ENCODE data around the gene SOD3.

Gene SOD3

GRCh38 chr4:24794916-24795665 is at the start of gene SOD3:
SOD3 (plus strand) TSS chr4:24795573; CDS start chr4:24799522, 3,949 bp downstream.
- Histone ChIP-seq H3K9me3 (ENCODE audit: control insufficient read depth in 1 of 2, low read length in 2 of 2) (no peaks in the 10 kb centered on the region), H3K36me3 (ENCODE audit: control insufficient read depth in 1 of 2, insufficient read depth in 2 of 2, low read length in 2 of 2) (peaks cover 0 to 3% of the 10 kb centered on the region in 2 donors), H3K27ac (ENCODE audit: low read length) (peak within 1 kb of the TSS; percentile 97), H3K4me1 (ENCODE audit: control insufficient read depth in 1 of 2, insufficient read depth in 2 of 2, low read length in 2 of 2) (peaks cover 3 to 19% of the 10 kb centered on the region in 2 donors), H3K27me3 (ENCODE audit: low read depth, low read length) (peaks cover 12% of the 10 kb centered on the region), H3K4me3 (ENCODE audit: low read depth in 1 of 2, low read length in 2 of 2) (peak within 1 kb of the TSS; percentile 59 to 66)

GRCh38 chr4:24747234-24747975 is 48.0 kb upstream of the SOD3 start:
- Histone ChIP-seq H3K4me1 (ENCODE audit: control insufficient read depth in 1 of 2, insufficient read depth in 2 of 2, low read length in 2 of 2) (no peaks in the 10 kb centered on the region), H3K27ac (ENCODE audit: low read length) (no peak overlapping the region), H3K4me3 (ENCODE audit: low read depth in 1 of 2, low read length in 2 of 2) (no peak overlapping the region), H3K27me3 (ENCODE audit: low read depth, low read length) (no peaks in the 10 kb centered on the region), H3K9me3 (ENCODE audit: control insufficient read depth in 1 of 2, low read length in 2 of 2) (no peaks in the 10 kb centered on the region), H3K36me3 (ENCODE audit: control insufficient read depth in 1 of 2, insufficient read depth in 2 of 2, low read length in 2 of 2) (no peaks in the 10 kb centered on the region)

GRCh38 chr4:24748023-24748422 is 47.4 kb upstream of the SOD3 start:
- Histone ChIP-seq H3K27ac (ENCODE audit: low read length) (no peak overlapping the region), H3K4me3 (ENCODE audit: low read depth in 1 of 2, low read length in 2 of 2) (no peak overlapping the region), H3K27me3 (ENCODE audit: low read depth, low read length) (no peaks in the 10 kb centered on the region), H3K36me3 (ENCODE audit: control insufficient read depth in 1 of 2, insufficient read depth in 2 of 2, low read length in 2 of 2) (no peaks in the 10 kb centered on the region), H3K4me1 (ENCODE audit: control insufficient read depth in 1 of 2, insufficient read depth in 2 of 2, low read length in 2 of 2) (no peaks in the 10 kb centered on the region), H3K9me3 (ENCODE audit: control insufficient read depth in 1 of 2, low read length in 2 of 2) (no peaks in the 10 kb centered on the region)

GRCh38 chr4:24748758-24749350 is 46.5 kb upstream of the SOD3 start:
- no peaks in the 10 kb centered on the region for H3K27me3 ChIP-seq (ENCODE audit: low read depth, low read length)
- H3K27ac ChIP-seq (ENCODE audit: low read length), result no peak overlapping the region
- H3K36me3 ChIP-seq (ENCODE audit: control insufficient read depth in 1 of 2, insufficient read depth in 2 of 2, low read length in 2 of 2), result no peaks in the 10 kb centered on the region

GRCh38 chr4:24750106-24750505 is 45.3 kb upstream of the SOD3 start:
- Histone ChIP-seq H3K27ac (ENCODE audit: low read length) (no peak overlapping the region), H3K4me3 (ENCODE audit: low read depth in 1 of 2, low read length in 2 of 2) (no peak overlapping the region), H3K9me3 (ENCODE audit: control insufficient read depth in 1 of 2, low read length in 2 of 2) (no peaks in the 10 kb centered on the region), H3K27me3 (ENCODE audit: low read depth, low read length) (no peaks in the 10 kb centered on the region), H3K36me3 (ENCODE audit: control insufficient read depth in 1 of 2, insufficient read depth in 2 of 2, low read length in 2 of 2) (no peaks in the 10 kb centered on the region), H3K4me1 (ENCODE audit: control insufficient read depth in 1 of 2, insufficient read depth in 2 of 2, low read length in 2 of 2) (no peaks in the 10 kb centered on the region)

More at GRCh38 chr4:24748758-24749350, 46.5 kb upstream of the SOD3 start:
- no peaks in the 10 kb centered on the region for H3K9me3 ChIP-seq (ENCODE audit: control insufficient read depth in 1 of 2, low read length in 2 of 2)
- no peak overlapping the region for H3K4me3 ChIP-seq (ENCODE audit: low read depth in 1 of 2, low read length in 2 of 2)
- no peaks in the 10 kb centered on the region for H3K4me1 ChIP-seq (ENCODE audit: control insufficient read depth in 1 of 2, insufficient read depth in 2 of 2, low read length in 2 of 2)

- H3K27me3 ChIP-seq (ENCODE audit: low read depth, low read length), result no peaks in the 10 kb centered on the region
- H3K4me3 ChIP-seq (ENCODE audit: low read depth in 1 of 2, low read length in 2 of 2), result no peak overlapping the region
- no peaks in the 10 kb centered on the region for H3K36me3 ChIP-seq (ENCODE audit: control insufficient read depth in 1 of 2, insufficient read depth in 2 of 2, low read length in 2 of 2)
- peaks cover 3 to 7% of the 10 kb centered on the region in 2 donors for H3K9me3 ChIP-seq (ENCODE audit: control insufficient read depth in 1 of 2, low read length in 2 of 2)
- no peaks in the 10 kb centered on the region for H3K4me1 ChIP-seq (ENCODE audit: control insufficient read depth in 1 of 2, insufficient read depth in 2 of 2, low read length in 2 of 2)
- no peak overlapping the region for H3K27ac ChIP-seq (ENCODE audit: low read length)
These were observed 43.3 kb upstream of the SOD3 start for GRCh38 chr4:24751926-24752539.

GRCh38 chr4:24753519-24753918 is 41.9 kb upstream of the SOD3 start:
- Histone ChIP-seq H3K9me3 (ENCODE audit: control insufficient read depth in 1 of 2, low read length in 2 of 2) (peaks cover 3 to 7% of the 10 kb centered on the region in 2 donors), H3K27ac (ENCODE audit: low read length) (no peak overlapping the region), H3K4me1 (ENCODE audit: control insufficient read depth in 1 of 2, insufficient read depth in 2 of 2, low read length in 2 of 2) (no peaks in the 10 kb centered on the region), H3K36me3 (ENCODE audit: control insufficient read depth in 1 of 2, insufficient read depth in 2 of 2, low read length in 2 of 2) (no peaks in the 10 kb centered on the region), H3K4me3 (ENCODE audit: low read depth in 1 of 2, low read length in 2 of 2) (no peak overlapping the region), H3K27me3 (ENCODE audit: low read depth, low read length) (no peaks in the 10 kb centered on the region)

- peaks cover 3 to 7% of the 10 kb centered on the region in 2 donors for H3K9me3 ChIP-seq (ENCODE audit: control insufficient read depth in 1 of 2, low read length in 2 of 2)
- no peak overlapping the region for H3K27ac ChIP-seq (ENCODE audit: low read length)
- no peaks in the 10 kb centered on the region for H3K4me1 ChIP-seq (ENCODE audit: control insufficient read depth in 1 of 2, insufficient read depth in 2 of 2, low read length in 2 of 2)
- no peak overlapping the region for H3K4me3 ChIP-seq (ENCODE audit: low read depth in 1 of 2, low read length in 2 of 2)
- no peaks in the 10 kb centered on the region for H3K36me3 ChIP-seq (ENCODE audit: control insufficient read depth in 1 of 2, insufficient read depth in 2 of 2, low read length in 2 of 2)
- no peaks in the 10 kb centered on the region for H3K27me3 ChIP-seq (ENCODE audit: low read depth, low read length)
These were observed 40.8 kb upstream of the SOD3 start for GRCh38 chr4:24754571-24754970.

GRCh38 chr4:24763631-24764297 is 31.6 kb upstream of the SOD3 start:
- Histone ChIP-seq H3K9me3 (ENCODE audit: control insufficient read depth in 1 of 2, low read length in 2 of 2) (no peaks in the 10 kb centered on the region), H3K4me1 (ENCODE audit: control insufficient read depth in 1 of 2, insufficient read depth in 2 of 2, low read length in 2 of 2) (no peaks in the 10 kb centered on the region), H3K36me3 (ENCODE audit: control insufficient read depth in 1 of 2, insufficient read depth in 2 of 2, low read length in 2 of 2) (no peaks in the 10 kb centered on the region), H3K27ac (ENCODE audit: low read length) (no peak overlapping the region), H3K4me3 (ENCODE audit: low read depth in 1 of 2, low read length in 2 of 2) (no peak overlapping the region), H3K27me3 (ENCODE audit: low read depth, low read length) (no peaks in the 10 kb centered on the region)

- H3K36me3 ChIP-seq (ENCODE audit: control insufficient read depth in 1 of 2, insufficient read depth in 2 of 2, low read length in 2 of 2), result no peaks in the 10 kb centered on the region
- no peaks in the 10 kb centered on the region for H3K27me3 ChIP-seq (ENCODE audit: low read depth, low read length)
- H3K9me3 ChIP-seq (ENCODE audit: control insufficient read depth in 1 of 2, low read length in 2 of 2), result no peaks in the 10 kb centered on the region
- H3K27ac ChIP-seq (ENCODE audit: low read length), result peak overlapping the region; percentile 40
- H3K4me1 ChIP-seq (ENCODE audit: control insufficient read depth in 1 of 2, insufficient read depth in 2 of 2, low read length in 2 of 2), result no peaks in the 10 kb centered on the region
- H3K4me3 ChIP-seq (ENCODE audit: low read depth in 1 of 2, low read length in 2 of 2), result no peak overlapping the region
These were observed 31.0 kb upstream of the SOD3 start for GRCh38 chr4:24764345-24764744.
